ENCODE results near the gene PARD3.
"Not testable (repeated sequence)": the region's sequence is repeated elsewhere in the genome, so short reads cannot be mapped to it uniquely, and the experiment has no call there.

Gene PARD3

DNA sequence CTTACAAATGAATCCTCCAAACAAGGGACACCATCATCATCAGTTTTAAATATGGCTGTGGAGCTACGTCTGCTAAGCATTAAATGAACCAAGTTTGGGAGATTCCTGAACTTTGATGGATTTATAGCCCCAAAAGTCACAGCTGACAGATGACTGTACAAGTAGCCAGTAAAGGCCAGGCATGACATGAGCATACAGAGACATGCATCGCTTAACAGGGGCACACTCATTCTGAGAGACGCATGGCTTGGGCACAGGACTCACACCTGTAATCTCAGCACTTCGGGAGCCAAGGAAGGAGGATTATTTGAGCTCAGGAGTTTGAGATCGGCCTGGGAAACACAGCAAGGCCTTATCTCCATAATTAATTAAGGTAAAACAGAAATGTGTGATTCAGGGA, 166.2 kb downstream of the PARD3 start:
- Histone ChIP-seq H3K9me3 (ENCODE audit: control insufficient read depth, insufficient read depth, low read length) (no peaks in the 10 kb centered on the region), H3K4me1 (ENCODE audit: control insufficient read depth, low read length) (0 out of 2 replicates have a peak, but pooled peaks cover 4% of the 10 kb centered on the region), H3K36me3 (ENCODE audit: control insufficient read depth, low read length) (no peaks in the 10 kb centered on the region), H3K4me2 (ENCODE audit: low read length) (no peak overlapping the region), H4K20me1 (ENCODE audit: control insufficient read depth, insufficient read depth, low read depth, low read length) (no peaks in the 10 kb centered on the region), H3K27ac (ENCODE audit: low read depth, low read length) (no peak overlapping the region), H3K79me2 (ENCODE audit: control insufficient read depth, low read length) (no peaks in the 10 kb centered on the region), H3F3A (ENCODE audit: control insufficient read depth, insufficient read depth) (no peaks in the 10 kb centered on the region), H3K27me3 (ENCODE audit: control insufficient read depth, low read length) (no peaks in the 10 kb centered on the region), H3K4me3 (ENCODE audit: low read length) (no peak overlapping the region), H3K9me2 (replicated peaks; ENCODE audit: control insufficient read depth, low read length) (no peaks in the 10 kb centered on the region)
- TF ChIP-seq, protein P1, sequence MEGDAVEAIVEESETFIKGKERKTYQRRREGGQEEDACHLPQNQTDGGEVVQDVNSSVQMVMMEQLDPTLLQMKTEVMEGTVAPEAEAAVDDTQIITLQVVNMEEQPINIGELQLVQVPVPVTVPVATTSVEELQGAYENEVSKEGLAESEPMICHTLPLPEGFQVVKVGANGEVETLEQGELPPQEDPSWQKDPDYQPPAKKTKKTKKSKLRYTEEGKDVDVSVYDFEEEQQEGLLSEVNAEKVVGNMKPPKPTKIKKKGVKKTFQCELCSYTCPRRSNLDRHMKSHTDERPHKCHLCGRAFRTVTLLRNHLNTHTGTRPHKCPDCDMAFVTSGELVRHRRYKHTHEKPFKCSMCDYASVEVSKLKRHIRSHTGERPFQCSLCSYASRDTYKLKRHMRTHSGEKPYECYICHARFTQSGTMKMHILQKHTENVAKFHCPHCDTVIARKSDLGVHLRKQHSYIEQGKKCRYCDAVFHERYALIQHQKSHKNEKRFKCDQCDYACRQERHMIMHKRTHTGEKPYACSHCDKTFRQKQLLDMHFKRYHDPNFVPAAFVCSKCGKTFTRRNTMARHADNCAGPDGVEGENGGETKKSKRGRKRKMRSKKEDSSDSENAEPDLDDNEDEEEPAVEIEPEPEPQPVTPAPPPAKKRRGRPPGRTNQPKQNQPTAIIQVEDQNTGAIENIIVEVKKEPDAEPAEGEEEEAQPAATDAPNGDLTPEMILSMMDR (IDR thresholded peaks at IDR 0.05; ENCODE audit: low read depth, low read length, poor library complexity, severe bottlenecking): no peak
- TF ChIP-seq EZH2phosphoT487 (IDR thresholded peaks at IDR 0.05; ENCODE audit: borderline replicate concordance, low read length): no peak

GRCh38 chr10:34647875-34648865, 166.9 kb downstream of the PARD3 start:
- H3K4me3 ChIP-seq (ENCODE audit: low read length): no peak overlapping the region
- no peak overlapping the region for H3K4me2 ChIP-seq (ENCODE audit: low read length)
- H3K9me3 ChIP-seq (ENCODE audit: control insufficient read depth, insufficient read depth, low read length): no peaks in the 10 kb centered on the region
- no peaks in the 10 kb centered on the region for H3K27me3 ChIP-seq (ENCODE audit: control insufficient read depth, low read length)
- H3K9me2 ChIP-seq (replicated peaks; ENCODE audit: control insufficient read depth, low read length): no peaks in the 10 kb centered on the region
- no peaks in the 10 kb centered on the region for H3K79me2 ChIP-seq (ENCODE audit: control insufficient read depth, low read length)
- no peaks in the 10 kb centered on the region for H3F3A ChIP-seq (ENCODE audit: control insufficient read depth, insufficient read depth)
- 0 out of 2 replicates have a peak, but pooled peaks cover 4% of the 10 kb centered on the region for H3K4me1 ChIP-seq (ENCODE audit: control insufficient read depth, low read length)
- no peak for TF ChIP-seq EZH2phosphoT487 (IDR thresholded peaks at IDR 0.05; ENCODE audit: borderline replicate concordance, low read length)
- no peaks in the 10 kb centered on the region for H3K36me3 ChIP-seq (ENCODE audit: control insufficient read depth, low read length)
- no peak overlapping the region for H3K27ac ChIP-seq (ENCODE audit: low read depth, low read length)
- H4K20me1 ChIP-seq (ENCODE audit: control insufficient read depth, insufficient read depth, low read depth, low read length): no peaks in the 10 kb centered on the region

DNA sequence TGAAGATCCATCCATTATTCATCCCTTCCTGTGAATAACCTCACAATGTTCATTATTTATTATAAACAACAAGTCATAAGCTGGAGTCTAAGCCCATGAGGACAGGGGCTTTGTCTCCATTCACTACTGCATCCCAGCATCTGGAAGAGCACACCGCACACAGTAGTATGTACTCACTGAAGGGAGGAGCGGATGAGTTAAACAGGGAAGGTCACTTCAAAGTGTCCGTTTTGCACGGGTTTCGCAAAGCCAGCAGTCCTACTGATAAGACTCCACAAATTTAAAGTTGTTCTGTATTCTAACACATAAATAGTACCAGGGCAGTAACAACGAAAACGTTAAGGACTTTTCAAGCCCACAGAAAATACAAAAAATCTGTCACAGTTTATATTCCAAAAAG, 167.9 kb downstream of the PARD3 start:
- TF ChIP-seq EZH2phosphoT487 (IDR thresholded peaks at IDR 0.05; ENCODE audit: borderline replicate concordance, low read length): no peak
- Histone ChIP-seq H3K4me2 (ENCODE audit: low read length) (no peak overlapping the region), H4K20me1 (ENCODE audit: control insufficient read depth, insufficient read depth, low read depth, low read length) (no peaks in the 10 kb centered on the region), H3K4me1 (ENCODE audit: control insufficient read depth, low read length) (0 out of 2 replicates have a peak, but pooled peaks cover 4% of the 10 kb centered on the region), H3K27me3 (ENCODE audit: control insufficient read depth, low read length) (no peaks in the 10 kb centered on the region), H3K9me3 (ENCODE audit: control insufficient read depth, insufficient read depth, low read length) (no peaks in the 10 kb centered on the region), H3F3A (ENCODE audit: control insufficient read depth, insufficient read depth) (no peaks in the 10 kb centered on the region), H3K27ac (ENCODE audit: low read depth, low read length) (no peak overlapping the region), H3K79me2 (ENCODE audit: control insufficient read depth, low read length) (no peaks in the 10 kb centered on the region), H3K4me3 (ENCODE audit: low read length) (no peak overlapping the region), H3K36me3 (ENCODE audit: control insufficient read depth, low read length) (no peaks in the 10 kb centered on the region), H3K9me2 (replicated peaks; ENCODE audit: control insufficient read depth, low read length) (no peaks in the 10 kb centered on the region)

- H3K9me3 ChIP-seq (ENCODE audit: control insufficient read depth, insufficient read depth, low read length): no peaks in the 10 kb centered on the region
- H3K4me3 ChIP-seq (ENCODE audit: low read length): no peak overlapping the region
- H4K20me1 ChIP-seq (ENCODE audit: control insufficient read depth, insufficient read depth, low read depth, low read length): no peaks in the 10 kb centered on the region
- H3K4me2 ChIP-seq (ENCODE audit: low read length): no peak overlapping the region
- H3K4me1 ChIP-seq (ENCODE audit: control insufficient read depth, low read length): 0 out of 2 replicates have a peak, but pooled peaks cover 4% of the 10 kb centered on the region
- no peak overlapping the region for H3K27ac ChIP-seq (ENCODE audit: low read depth, low read length)
- TF ChIP-seq, protein P1 (IDR thresholded peaks at IDR 0.05; ENCODE audit: low read depth, low read length, poor library complexity, severe bottlenecking): no peak
- TF ChIP-seq EZH2phosphoT487 (IDR thresholded peaks at IDR 0.05; ENCODE audit: borderline replicate concordance, low read length): no peak
- no peaks in the 10 kb centered on the region for H3K36me3 ChIP-seq (ENCODE audit: control insufficient read depth, low read length)
- H3K79me2 ChIP-seq (ENCODE audit: control insufficient read depth, low read length): no peaks in the 10 kb centered on the region
- no peaks in the 10 kb centered on the region for H3F3A ChIP-seq (ENCODE audit: control insufficient read depth, insufficient read depth)
- H3K9me2 ChIP-seq (replicated peaks; ENCODE audit: control insufficient read depth, low read length): no peaks in the 10 kb centered on the region
- no peaks in the 10 kb centered on the region for H3K27me3 ChIP-seq (ENCODE audit: control insufficient read depth, low read length)
Measured at GRCh38 chr10:34646331-34646730, 168.8 kb downstream of the PARD3 start.

GRCh38 chr10:34644815-34645214, 170.3 kb downstream of the PARD3 start:
- H3K27me3 ChIP-seq (ENCODE audit: control insufficient read depth, low read length); H3K4me3 ChIP-seq (ENCODE audit: low read length); H3F3A ChIP-seq (ENCODE audit: control insufficient read depth, insufficient read depth); H3K4me1 ChIP-seq (ENCODE audit: control insufficient read depth, low read length); H3K4me2 ChIP-seq (ENCODE audit: low read length); H3K9me2 ChIP-seq (replicated peaks; ENCODE audit: control insufficient read depth, low read length); H3K36me3 ChIP-seq (ENCODE audit: control insufficient read depth, low read length); H3K9me3 ChIP-seq (ENCODE audit: control insufficient read depth, insufficient read depth, low read length); H3K79me2 ChIP-seq (ENCODE audit: control insufficient read depth, low read length); H4K20me1 ChIP-seq (ENCODE audit: control insufficient read depth, insufficient read depth, low read depth, low read length); H3K27ac ChIP-seq (ENCODE audit: low read depth, low read length): not testable (repeated sequence)
